B cell (primary cell): ENCODE data around the gene TMC1. TPM values are rescaled to one million over a fixed set of nuclear protein-coding genes. Genes with fewer than 3 reads are reported as not detected.

Source experiments
- ATAC-seq: fragments of 200-7000 bp; cut with Tn5 transposase; one replicate; pipeline ENCODE4 v1.10.0; 2021; ENCODE audit warnings: low read depth, mild to moderate bottlenecking, moderate number of reproducible peaks, moderate library complexity
- CTCF ChIA-PET: fragments of 350-600 bp; sonication (Branson Sonifier 250); formaldehyde crosslinking; loops from one replicate; lab custom pipeline; 2021; ENCODE audit warnings: antibody characterized with exemption, inconsistent platforms; lab: Charles Lee
- POLR2A ChIA-PET: fragments of 350-600 bp; sonication (Branson Sonifier 250); formaldehyde crosslinking; loops from one replicate; lab custom pipeline; 2021; ENCODE audit warnings: antibody characterized with exemption; lab: Charles Lee
- DNase-seq: peaks from one replicate; pipeline ENCODE4 v3.0.0; 2013
- H2AFZ ChIP-seq: 2 replicates; pipeline ENCODE4 v1.6.1; 2012; ENCODE audit warnings: mild to moderate bottlenecking, low read depth, low read length; ENCODE audit not compliant: insufficient read depth, poor library complexity, severe bottlenecking
- H3K27ac ChIP-seq, 2 donors: 1 replicate in 1 of 2; 2 replicates in 1 of 2; pipeline ENCODE4 v1.5.1; 2012 to 2013; ENCODE audit warnings: low read length in 2 of 2, mild to moderate bottlenecking in 2 of 2, moderate library complexity in 1 of 2
- H3K27me3 ChIP-seq, 4 experiments: fragments of 200-600 bp in 1 of 4; sonication (generic) in 1 of 4; replicated peaks in 1 of 4; 1 replicate in 2 of 4; 2 replicates in 2 of 4; pipeline versions ENCODE4 v1.6.1 to v1.7.0; 2013 to 2016; ENCODE audit warnings: low read length in 3 of 4, mild to moderate bottlenecking in 2 of 4, mixed read lengths in 1 of 4, moderate library complexity in 1 of 4; ENCODE audit not compliant: insufficient read depth in 4 of 4, control insufficient read depth in 3 of 4; ENCODE audit errors: control extremely low read depth in 1 of 4
- H3K36me3 ChIP-seq, 2 experiments: replicated peaks in 1 of 2; 1 replicate in 1 of 2; 2 replicates in 1 of 2; pipeline versions ENCODE4 v1.6.1 to v1.7.1; 2013; ENCODE audit warnings: low read length in 1 of 2; ENCODE audit not compliant: insufficient read depth in 2 of 2, control insufficient read depth in 1 of 2; ENCODE audit errors: control extremely low read depth in 1 of 2, extremely low read depth in 1 of 2
- H3K4me1 ChIP-seq, 2 donors: fragments of 200-600 bp in 1 of 2; sonication (generic) in 1 of 2; 1 replicate in 1 of 2; 2 replicates in 1 of 2; pipeline versions ENCODE4 v1.5.1 to v1.6.1; 2013 to 2017; ENCODE audit warnings: low read length in 2 of 2; ENCODE audit not compliant: control insufficient read depth in 2 of 2, insufficient read depth in 2 of 2
- H3K4me2 ChIP-seq: replicated peaks from 2 replicates; pipeline ENCODE3; 2012; ENCODE audit warnings: mild to moderate bottlenecking, low read depth, low read length; ENCODE audit not compliant: poor library complexity, severe bottlenecking
- H3K4me3 ChIP-seq, 5 experiments: fragments of 200-600 bp in 1 of 5; sonication (generic) in 1 of 5; 1 replicate in 3 of 5; 2 replicates in 2 of 5; pipeline versions ENCODE4 v1.5.1 to v1.7.0; 2011 to 2016; ENCODE audit warnings: low read length in 4 of 5, mild to moderate bottlenecking in 4 of 5, low read depth in 2 of 5, control low read depth in 1 of 5, moderate library complexity in 1 of 5; ENCODE audit not compliant: insufficient read depth in 1 of 5; ENCODE audit errors: control extremely low read depth in 1 of 5, extremely low read depth in 1 of 5
- H3K79me2 ChIP-seq: fragments of 200-600 bp; sonication (generic); one replicate; pipeline ENCODE4 v1.6.0; 2016; ENCODE audit warnings: low read length; ENCODE audit not compliant: control insufficient read depth, insufficient read depth
- H3K9ac ChIP-seq: fragments of 200-600 bp; sonication (generic); 2 replicates; pipeline ENCODE4 v1.6.1; 2017; ENCODE audit warnings: mild to moderate bottlenecking, low read length, moderate library complexity
- H3K9me3 ChIP-seq, 3 donors: one replicate each; pipeline versions ENCODE4 v1.6.1 to v1.7.1; 2013; ENCODE audit warnings: low read length in 2 of 3; ENCODE audit not compliant: control insufficient read depth in 2 of 3, insufficient read depth in 1 of 3; ENCODE audit errors: control extremely low read depth in 1 of 3
- H4K20me1 ChIP-seq: 2 replicates; pipeline ENCODE4 v1.6.0; 2012; ENCODE audit warnings: mild to moderate bottlenecking, low read length; ENCODE audit not compliant: insufficient read depth, control insufficient read depth, poor library complexity, severe bottlenecking
- H3K27ac Mint-ChIP-seq: one replicate; pipeline ENCODE4 v1.8.0; 2021; ENCODE audit warnings: mixed read lengths
- H3K27me3 Mint-ChIP-seq: one replicate; pipeline ENCODE4 v1.8.0; 2021; ENCODE audit warnings: mixed read lengths
- H3K4me1 Mint-ChIP-seq: one replicate; pipeline ENCODE4 v1.8.0; 2021; ENCODE audit warnings: mixed read lengths
- H3K4me3 Mint-ChIP-seq: one replicate; pipeline ENCODE4 v1.8.0; 2021; ENCODE audit warnings: mixed read lengths
- H3K9me3 Mint-ChIP-seq: one replicate; pipeline ENCODE4 v1.8.0; 2022; ENCODE audit warnings: mixed read lengths; ENCODE audit not compliant: insufficient read depth
- CTCF ChIP-seq: fragments of 200-600 bp; IDR thresholded peaks from one replicate; pipeline ENCODE4 v1.8.0; 2022; ENCODE audit warnings: antibody characterized with exemption, mild to moderate bottlenecking
- EZH2 ChIP-seq: IDR thresholded peaks from 2 replicates; pipeline ENCODE4 v1.6.1; 2012; ENCODE audit warnings: borderline replicate concordance, low read depth, mild to moderate bottlenecking, moderate library complexity, low read length; ENCODE audit not compliant: insufficient read depth, poor library complexity, severe bottlenecking
- WGBS: methylation state at CpG from one replicate; pipeline ENCODE4 v1.1.5; 2013; ENCODE audit warnings: missing lambda C conversion rate; ENCODE audit not compliant: insufficient coverage; 5-methylcytosine and 5-hydroxymethylcytosine counted together
- intact Hi-C: fragments of 100-400 bp; cut with micrococcal nuclease; formaldehyde crosslinking; loops from one replicate; pipeline ENCODE4 v1.10.0; 2022
- polyA plus RNA-seq: library from polyadenylated mRNA; depleted of rRNA; stranded (reverse); fragments of >200 nt; gene quantifications from 2 replicates; pipeline ENCODE4 v1.2.3, GENCODE V29; 2012
- total RNA-seq, 2 donors: library from RNA; stranded (reverse); fragments of 120-200 nt in 1 of 2; gene quantifications; 1 replicate in 1 of 2; 2 replicates in 1 of 2; pipeline versions ENCODE4 v1.2.3 to v1.2.4, GENCODE V29; 2013 to 2022

The TMC1 gene
- total and polyA plus RNA-seq, 2 donors (not counting 1 experiment from before 2014, with no cell fraction given) = not detected

GRCh38 chr9:72826996-72827949 lies 305.9 kb downstream of the TMC1 start:
- DNase-seq (no peak), ATAC-seq (no peak)
- H3K27me3 ChIP-seq = no peaks in the 10 kb centered on the region
- H3K27ac Mint-ChIP-seq = no peak overlapping the region
- POLR2A ChIA-PET = no interaction called here
- no peaks in the 10 kb centered on the region for H3K9me3 ChIP-seq
- no peak overlapping the region for H3K9ac ChIP-seq
- H3K36me3 ChIP-seq = no peaks in the 10 kb centered on the region
- H3K79me2 ChIP-seq = no peaks in the 10 kb centered on the region
- no peak overlapping the region for H2AFZ ChIP-seq
- no peak overlapping the region for H3K4me3 ChIP-seq
- CTCF ChIA-PET = interaction anchor here (1.0 to 1.2 kb wide), 2 partner anchors 546 to 788 kb away, joined by 3 to 5 read pairs; no protein-coding TSS in a partner anchor
- TF ChIP-seq EZH2 (no peak), CTCF (no peak)
- no peaks in the 10 kb centered on the region for H3K4me1 Mint-ChIP-seq
- no peak overlapping the region for H3K4me3 Mint-ChIP-seq
- H3K27me3 Mint-ChIP-seq = no peaks in the 10 kb centered on the region
- 71% methylated on average over 3 of the region's 7 CpGs for WGBS
- H3K4me1 ChIP-seq = no peaks in the 10 kb centered on the region
- H3K27ac ChIP-seq = no peak overlapping the region
- H3K4me2 ChIP-seq = no peak overlapping the region
- no peaks in the 10 kb centered on the region for H3K9me3 Mint-ChIP-seq
- H4K20me1 ChIP-seq = no peaks in the 10 kb centered on the region
- intact Hi-C loops = no loop called here
